Left ventricle myocardium inferior (tissue), 1 donor: Measurements from ENCODE around the gene NENF. TPM values are rescaled to one million over a fixed set of nuclear protein-coding genes. Genes with fewer than 3 reads are reported as not detected.

Experiments
- DNase-seq: peaks from one replicate; pipeline ENCODE4 v3.0.0-alpha.2; 2020
- H3K27ac ChIP-seq: fragments of 200-600 bp; replicated peaks from 2 replicates; pipeline ENCODE4 v1.8.0; 2021
- H3K27me3 ChIP-seq: fragments of 200-600 bp; 2 replicates; pipeline ENCODE4 v1.8.0; 2021; ENCODE audit warnings: low read depth
- H3K36me3 ChIP-seq: fragments of 200-600 bp; 2 replicates; pipeline ENCODE4 v1.8.0; 2021
- H3K4me1 ChIP-seq: fragments of 200-600 bp; 2 replicates; pipeline ENCODE4 v1.8.0; 2021
- H3K4me3 ChIP-seq: fragments of 200-600 bp; 2 replicates; pipeline ENCODE4 v1.8.0; 2021; ENCODE audit warnings: mild to moderate bottlenecking, moderate library complexity
- H3K9me3 ChIP-seq: fragments of 200-600 bp; replicated peaks from 2 replicates; pipeline ENCODE4 v1.8.0; 2021
- CTCF ChIP-seq: fragments of 200-600 bp; IDR thresholded peaks from 2 replicates; pipeline ENCODE4 v1.8.0; 2021; ENCODE audit warnings: antibody characterized with exemption, mild to moderate bottlenecking, borderline replicate concordance
- intact Hi-C: fragments of 100-400 bp; cut with micrococcal nuclease; formaldehyde crosslinking; loops from one replicate; pipeline ENCODE4 v1.11.0; 2022
- total RNA-seq: library from RNA; stranded (reverse); fragmentation: NEBNext Ultra II Directional; extraction: Animal tissue kit (Norgen Biotek cat#: 25700); gene quantifications from one replicate; pipeline ENCODE4 v1.2.1, GENCODE V29; 2021
- donor health status: DM: no; HTN: yes; CAD: no; lungs with severe emphysema.

Gene NENF
- total RNA-seq, 1 donor from 2014 or later: 108 TPM

GRCh38 chr1:212452323-212453155 is 19.8 kb downstream of the NENF start:
- Histone ChIP-seq H3K9me3 (no peaks in the 10 kb centered on the region), H3K27ac (peak overlapping the region; percentile 67), H3K4me1 (peaks cover 57% of the 10 kb centered on the region), H3K4me3 (no peak overlapping the region), H3K27me3 (no peaks in the 10 kb centered on the region), H3K36me3 (no peaks in the 10 kb centered on the region)
- intact Hi-C loops: loop anchor here (10.0 kb wide), 1 partner anchor 88 kb away; no protein-coding TSS in a partner anchor
- TF ChIP-seq CTCF: no peak
- peak; percentile 53 for DNase-seq

- no peak overlapping the region for H3K4me3 ChIP-seq
- intact Hi-C loops: loop anchor here (10.0 kb wide), 1 partner anchor 89 kb away; no protein-coding TSS in a partner anchor
- TF ChIP-seq CTCF: no peak
These were observed 20.6 kb downstream of the NENF start for GRCh38 chr1:212453156-212453857.

GRCh38 chr1:212454741-212455140 is 22.0 kb downstream of the NENF start:
- no peak for TF ChIP-seq CTCF
- Histone ChIP-seq H3K4me1 (peaks cover 57% of the 10 kb centered on the region), H3K27me3 (no peaks in the 10 kb centered on the region), H3K4me3 (no peak overlapping the region), H3K36me3 (no peaks in the 10 kb centered on the region), H3K27ac (no peak overlapping the region), H3K9me3 (peaks cover 6% of the 10 kb centered on the region)
- no peak for DNase-seq
- intact Hi-C loops: loop anchor here (5.0 to 10.0 kb wide), 2 partner anchors 90 to 382 kb away; no protein-coding TSS in a partner anchor

More at GRCh38 chr1:212453156-212453857, 20.6 kb downstream of the NENF start:
- no peaks in the 10 kb centered on the region for H3K36me3 ChIP-seq
- peaks cover 57% of the 10 kb centered on the region for H3K4me1 ChIP-seq
- H3K27ac ChIP-seq: peak overlapping the region; percentile 67
- no peaks in the 10 kb centered on the region for H3K27me3 ChIP-seq
- no peak for DNase-seq
- H3K9me3 ChIP-seq: peaks cover 6% of the 10 kb centered on the region

GRCh38 chr1:212455401-212455800 is 22.7 kb downstream of the NENF start:
- Histone ChIP-seq H3K36me3 (no peaks in the 10 kb centered on the region), H3K4me1 (peaks cover 51% of the 10 kb centered on the region), H3K27me3 (no peaks in the 10 kb centered on the region), H3K9me3 (peaks cover 6% of the 10 kb centered on the region), H3K4me3 (no peak overlapping the region), H3K27ac (no peak overlapping the region)
- intact Hi-C loops: loop anchor here (5.0 to 10.0 kb wide), 2 partner anchors 91 to 383 kb away; no protein-coding TSS in a partner anchor
- no peak for DNase-seq
- no peak for TF ChIP-seq CTCF

GRCh38 chr1:212455803-212456528 is 23.2 kb downstream of the NENF start:
- peak overlapping the region; percentile 9 for H3K4me3 ChIP-seq

More at GRCh38 chr1:212455803-212456528, 23.2 kb downstream of the NENF start:
- Histone ChIP-seq H3K9me3 (peaks cover 6% of the 10 kb centered on the region), H3K4me1 (peaks cover 45% of the 10 kb centered on the region), H3K27ac (peak overlapping the region; percentile 56), H3K36me3 (no peaks in the 10 kb centered on the region), H3K27me3 (no peaks in the 10 kb centered on the region)
- TF ChIP-seq CTCF: peak; percentile 100
- peak; percentile 90 for DNase-seq
- intact Hi-C loops: loop anchor here (5.0 to 10.0 kb wide), 2 partner anchors 91 to 384 kb away; no protein-coding TSS in a partner anchor
